Central memory CD4-positive, alpha-beta T cell (primary cell): ENCODE data around the gene MYH10.
A peak's percentile ranks its signal among the peaks of the same experiment; 100 is the strongest.

ENCODE experiments used
- DNase-seq: peaks from one replicate; pipeline ENCODE4 v3.0.0; 2022

The MYH10 gene

DNA sequence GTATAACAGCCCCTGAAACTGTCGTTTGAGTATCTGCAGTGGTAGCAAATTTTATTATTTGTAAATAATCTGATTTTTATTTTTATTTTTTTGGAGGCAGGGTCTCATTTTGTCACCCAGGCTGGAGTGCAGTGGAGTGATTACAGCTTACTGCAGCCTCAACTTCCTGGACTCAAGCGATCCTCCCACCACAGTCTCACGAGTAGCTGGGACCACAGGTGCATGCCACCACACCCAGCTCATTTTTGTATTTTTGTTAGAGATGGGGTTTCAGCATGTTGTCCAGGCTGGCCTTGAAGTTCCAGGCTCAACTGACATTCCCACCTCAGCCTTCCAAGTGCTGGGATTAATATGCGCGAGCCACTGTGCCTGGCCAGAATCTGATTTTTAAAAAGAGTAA lies 192.1 kb downstream of the MYH10 start:
- DNase-seq, result no peak

DNA sequence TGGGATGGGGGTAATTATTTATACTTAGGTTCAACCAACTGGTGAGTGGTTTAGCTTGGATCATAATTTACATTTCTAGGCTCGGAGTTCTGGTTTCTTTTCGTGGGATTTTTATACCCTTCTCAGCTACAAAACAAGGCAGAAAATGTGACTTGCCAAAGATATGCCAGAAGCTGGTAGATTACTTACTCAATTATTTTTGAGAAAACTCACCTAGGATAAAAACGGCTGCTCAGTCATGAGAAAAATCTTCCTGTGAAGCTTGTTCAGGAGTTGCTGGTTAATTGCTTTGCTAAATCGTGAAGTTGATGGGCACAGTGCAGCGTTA lies 193.7 kb downstream of the MYH10 start:
- no peak for DNase-seq

DNA sequence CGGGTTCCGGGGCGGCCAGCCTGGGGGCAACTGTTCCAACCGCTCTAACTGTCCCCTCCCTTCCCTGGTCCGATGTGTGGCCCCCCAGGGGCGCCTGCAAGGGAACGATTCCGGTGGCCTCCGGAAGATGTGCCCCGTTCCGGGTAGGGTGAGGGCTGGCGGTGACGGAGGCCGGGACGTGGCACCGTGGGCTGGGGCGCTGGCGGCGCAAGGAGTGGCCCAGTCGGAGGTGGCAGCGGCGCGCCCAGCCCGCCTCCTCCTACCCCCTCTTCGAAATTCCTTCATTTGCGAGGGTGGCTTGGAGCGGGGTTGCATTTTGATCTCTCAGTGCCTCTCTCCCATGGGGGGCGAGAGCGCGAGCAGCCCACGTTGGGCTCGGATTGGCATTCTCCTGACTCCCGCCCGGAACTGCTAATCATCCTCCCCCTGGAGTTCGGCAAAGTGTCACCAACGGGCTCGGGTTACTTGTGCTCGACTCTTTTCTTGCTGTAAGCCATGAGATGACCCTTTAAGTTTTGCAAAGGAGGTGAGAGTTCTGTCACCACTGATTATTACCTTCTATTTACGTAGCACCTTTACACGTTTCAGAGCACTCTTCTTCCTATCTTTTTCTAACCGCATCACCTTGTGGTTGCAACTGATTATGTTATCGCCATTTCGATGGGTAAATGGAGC lies 194.2 kb downstream of the MYH10 start:
- peak; percentile 60 for DNase-seq

GRCh38 chr17:8435245-8436168 lies 195.0 kb downstream of the MYH10 start, which contains the start of gene NDEL1:
Gene NDEL1 (plus strand): TSS chr17:8435884. CDS start chr17:8444272, 8,388 bp downstream.
- peak; percentile 98 for DNase-seq

GRCh38 chr17:8430966-8431365 lies 199.6 kb downstream of the MYH10 start:
- no peak for DNase-seq

DNA sequence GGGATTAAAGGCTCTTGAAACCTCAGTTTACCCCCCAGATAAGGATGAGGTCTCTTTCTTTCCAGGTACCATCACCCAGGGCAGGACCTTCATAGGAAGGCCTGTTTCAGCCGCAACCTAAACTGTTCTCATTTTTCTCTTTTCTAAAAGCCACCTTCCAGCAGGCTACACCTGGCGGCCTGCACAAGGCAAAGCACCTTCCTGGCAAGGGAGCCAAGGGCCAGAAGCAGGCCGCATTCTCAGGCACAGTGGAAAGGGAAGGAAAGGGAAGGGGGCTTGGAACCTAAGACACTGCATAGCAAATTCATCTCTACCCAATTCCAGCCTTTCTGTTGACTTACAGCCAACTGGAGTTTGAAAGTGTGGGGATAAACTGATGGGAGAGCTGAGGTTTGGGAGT lies 203.7 kb downstream of the MYH10 start:
- no peak for DNase-seq

DNA sequence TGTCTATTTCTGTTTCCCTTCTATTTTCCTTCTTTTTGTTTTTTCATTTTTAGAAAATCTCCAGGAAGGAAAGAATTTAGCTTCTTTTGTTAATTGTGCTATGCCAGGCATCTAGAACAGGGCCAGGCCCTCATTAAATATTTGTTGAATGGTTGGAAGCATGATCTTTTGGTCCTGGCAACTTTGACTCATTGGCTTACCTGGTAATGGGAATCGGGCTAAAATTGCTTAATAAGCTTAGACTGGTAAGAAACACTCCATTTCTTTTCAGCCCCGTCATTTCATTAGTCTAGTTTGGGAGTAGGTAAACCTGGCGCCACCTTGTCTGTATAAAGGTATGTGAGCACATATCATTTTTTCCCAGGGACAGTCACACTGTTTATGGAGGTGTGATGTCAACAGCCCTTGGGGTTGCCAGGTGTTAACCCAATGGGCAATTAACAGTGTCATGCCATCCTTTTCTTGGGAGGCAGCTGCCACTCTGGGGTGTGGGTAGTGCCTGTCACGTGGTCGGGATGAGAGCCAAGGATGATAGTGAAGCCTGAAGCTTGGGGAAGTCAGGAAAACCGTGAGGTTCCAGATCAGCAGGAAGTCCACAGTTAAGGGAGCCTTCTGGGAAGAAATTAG lies 204.3 kb downstream of the MYH10 start:
- DNase-seq, result no peak
